GM18520 (cell line): ENCODE results near the gene HDAC6.
A peak's percentile ranks its signal among the peaks of the same experiment; 100 is the strongest.
"Not testable (repeated sequence)": the region's sequence is repeated elsewhere in the genome, so short reads cannot be mapped to it uniquely, and the experiment has no call there.

Experiments
- ATAC-seq: cut with Tn5 transposase; IDR thresholded peaks from one replicate; pipeline ENCODE4 v1.9.1; 2021; ENCODE audit not compliant: unreplicated experiment

HDAC6 gene

DNA sequence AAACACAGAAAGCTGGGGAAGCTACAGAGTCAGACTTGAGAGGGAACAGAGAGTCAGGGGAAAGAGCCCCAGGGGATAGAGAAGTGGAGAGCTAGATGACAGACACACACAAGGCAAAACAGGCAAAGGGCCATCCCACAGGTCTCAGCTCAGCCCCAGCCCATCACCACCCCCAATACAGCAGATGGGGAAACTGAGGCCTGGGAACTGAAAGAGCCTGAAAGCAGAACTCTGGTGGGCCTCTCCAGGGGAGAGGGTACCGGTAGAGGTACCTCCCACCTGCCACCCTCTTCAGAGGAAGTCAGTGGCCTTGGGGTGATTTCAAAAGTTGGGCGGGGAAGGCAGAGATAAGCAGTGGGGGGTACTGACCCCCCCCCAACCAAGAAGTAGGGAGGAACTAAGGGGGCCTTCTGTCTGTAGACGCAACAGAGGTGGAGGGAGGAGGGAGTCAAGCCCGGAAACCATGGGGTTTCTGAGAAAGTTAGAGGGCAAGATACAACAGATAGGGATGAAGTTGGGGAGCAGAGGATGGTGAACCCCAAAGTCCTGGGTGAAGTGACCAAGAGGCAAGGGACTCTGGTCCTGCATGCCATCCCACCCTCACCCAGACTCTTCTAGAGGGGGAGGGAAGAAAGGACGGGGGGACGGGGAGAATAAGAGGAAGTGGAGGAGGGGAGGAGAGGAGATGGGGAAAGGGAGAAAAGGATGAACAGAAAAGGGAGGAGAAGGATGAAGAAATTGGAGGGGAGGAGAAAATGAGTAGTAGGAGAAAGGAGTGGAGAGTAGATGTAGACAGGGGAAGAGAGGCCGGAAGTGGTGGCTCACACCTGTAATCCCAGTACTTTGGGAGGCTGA, 12.3 kb upstream of the HDAC6 start:
- no peak for ATAC-seq

DNA sequence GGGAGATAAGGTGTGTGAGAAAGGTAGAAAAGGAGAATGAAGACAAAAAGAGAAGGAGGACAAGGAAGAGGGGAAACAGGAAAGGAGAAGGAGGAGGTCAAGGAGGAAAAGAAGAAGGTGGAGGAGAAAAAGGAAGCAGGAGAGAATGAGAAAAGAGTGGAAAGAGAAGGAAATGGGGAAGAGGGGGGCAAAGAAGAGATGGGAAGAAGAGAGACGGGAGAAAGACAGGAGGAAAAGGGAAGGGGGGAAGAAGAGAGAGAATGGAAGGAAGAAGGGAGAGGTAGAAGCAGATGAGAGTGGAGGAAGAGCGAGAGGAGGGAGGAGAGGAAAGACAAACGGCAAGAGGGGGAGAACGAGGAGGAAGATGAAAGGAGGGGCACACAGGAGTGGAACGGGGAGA, 11.4 kb upstream of the HDAC6 start:
- no peak for ATAC-seq

- ATAC-seq, result no peak
These were observed 10.6 kb upstream of the HDAC6 start for GRCh38 chrX:48791063-48791820.

DNA sequence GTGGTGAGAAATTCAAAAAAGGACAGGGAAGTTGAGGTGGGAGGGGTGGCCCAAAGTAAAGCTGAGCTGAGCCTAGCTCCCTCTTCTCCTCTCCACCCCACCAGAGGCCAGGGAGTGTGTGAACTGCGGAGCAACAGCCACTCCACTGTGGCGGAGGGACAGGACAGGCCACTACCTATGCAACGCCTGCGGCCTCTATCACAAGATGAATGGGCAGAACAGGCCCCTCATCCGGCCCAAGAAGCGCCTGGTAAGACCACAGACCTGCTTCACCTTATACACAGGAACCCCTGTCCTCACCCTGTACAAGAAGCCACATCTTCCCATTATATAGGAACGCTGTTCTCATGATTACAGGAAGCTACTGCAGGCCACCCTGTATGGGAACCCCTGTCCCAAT, 9.6 kb upstream of the HDAC6 start:
- no peak for ATAC-seq

GRCh38 chrX:48793935-48794334, 7.9 kb upstream of the HDAC6 start:
- ATAC-seq, result no peak

DNA sequence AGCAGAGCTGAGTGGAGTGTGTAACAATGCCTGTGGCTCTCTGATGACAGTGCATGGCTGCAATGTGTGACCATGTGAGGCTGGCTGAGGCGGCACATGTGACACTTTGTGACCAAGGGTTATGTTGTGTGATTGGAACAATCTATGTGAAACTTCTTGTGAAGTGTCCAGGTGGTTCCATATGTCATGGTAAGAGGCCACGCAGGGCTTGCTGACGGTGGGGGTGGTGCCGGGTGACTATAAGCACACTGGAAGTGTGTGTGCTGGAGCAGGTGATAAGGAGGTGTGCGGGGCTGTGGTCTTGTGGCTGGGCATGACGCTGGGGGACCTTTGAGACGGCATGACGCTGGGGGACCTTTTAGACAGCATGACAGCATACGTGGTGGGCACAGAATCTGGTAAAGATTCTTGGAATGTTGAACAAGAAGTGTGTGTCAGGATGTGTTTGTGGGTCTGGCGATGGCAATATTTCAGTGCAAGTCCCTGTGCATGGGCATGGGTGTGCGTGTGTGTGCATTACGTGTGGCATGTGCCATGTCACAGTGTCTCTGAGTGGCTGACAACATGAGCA, 7.4 kb upstream of the HDAC6 start:
- ATAC-seq, result no peak

GRCh38 chrX:48794911-48795515, 6.9 kb upstream of the HDAC6 start:
- ATAC-seq, result no peak

DNA sequence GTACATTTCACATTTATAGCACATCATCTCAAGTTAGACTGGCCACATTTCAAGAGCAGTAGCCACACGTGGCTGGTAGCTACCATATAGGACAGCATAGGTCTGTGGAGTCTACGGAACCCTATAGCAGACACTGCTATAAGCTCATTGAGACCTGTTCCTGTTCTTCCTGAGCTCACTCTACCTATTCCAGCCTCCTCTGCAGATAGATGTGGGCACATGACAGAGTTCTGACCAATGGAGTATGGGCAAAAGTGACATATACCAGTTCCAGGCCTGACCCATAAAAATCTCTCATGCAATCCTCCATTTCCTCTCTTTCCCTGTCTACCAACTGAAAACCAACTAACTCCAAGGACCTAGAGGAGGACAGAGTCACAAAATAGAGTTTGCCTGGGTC, 3.5 kb upstream of the HDAC6 start:
- no peak for ATAC-seq

GRCh38 chrX:48800574-48801279, 1.1 kb upstream of the HDAC6 start:
- no peak for ATAC-seq

DNA sequence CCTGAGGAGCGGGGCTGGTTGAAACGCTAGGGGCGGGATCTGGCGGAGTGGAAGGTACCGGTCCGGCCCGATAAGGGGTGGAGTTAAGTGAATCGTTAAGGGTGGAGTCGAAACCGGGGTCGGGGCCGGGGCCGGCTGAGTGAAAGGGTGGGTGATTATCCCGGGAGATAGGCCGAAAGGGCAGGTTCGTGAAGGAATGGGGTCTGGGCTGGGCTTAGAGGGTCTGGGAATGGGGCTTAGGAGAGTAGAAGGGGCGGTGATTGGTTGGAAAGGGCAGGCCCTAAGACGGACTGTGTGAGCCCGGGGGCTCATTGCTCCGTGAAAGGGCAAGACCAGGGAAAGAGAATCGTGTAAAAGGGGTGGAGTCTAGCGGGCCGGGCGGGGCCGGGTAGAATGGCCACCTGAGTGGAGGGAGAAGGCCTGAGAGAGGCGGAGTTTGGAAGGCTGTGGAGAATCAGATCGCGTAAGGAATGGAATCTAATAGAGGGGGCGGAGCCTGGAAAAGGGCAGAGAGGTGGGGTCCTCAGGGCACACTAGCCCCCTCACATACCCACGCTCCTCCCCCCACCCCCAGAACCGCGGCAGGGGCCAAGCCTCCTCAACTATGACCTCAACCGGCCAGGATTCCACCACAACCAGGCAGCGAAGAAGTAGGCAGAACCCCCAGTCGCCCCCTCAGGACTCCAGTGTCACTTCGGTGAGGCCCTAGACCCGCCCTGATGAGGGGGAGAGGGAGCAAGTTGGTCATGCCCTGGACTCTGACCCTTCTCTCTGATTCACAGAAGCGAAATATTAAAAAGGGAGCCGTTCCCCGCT, 430 bp downstream of the HDAC6 start:
- ATAC-seq, result peak; percentile 31

DNA sequence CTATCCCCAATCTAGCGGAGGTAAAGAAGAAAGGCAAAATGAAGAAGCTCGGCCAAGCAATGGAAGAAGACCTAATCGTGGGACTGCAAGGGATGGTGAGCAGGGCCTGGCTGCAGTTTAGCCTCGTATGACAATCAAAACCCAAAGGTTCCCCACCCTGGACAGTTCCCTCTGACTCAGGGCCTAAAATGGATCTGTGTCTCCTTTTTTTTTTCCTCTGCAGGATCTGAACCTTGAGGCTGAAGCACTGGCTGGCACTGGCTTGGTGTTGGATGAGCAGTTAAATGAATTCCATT, 986 bp downstream of the HDAC6 start:
- ATAC-seq, result no peak

GRCh38 chrX:48806081-48806480, 4.2 kb downstream of the HDAC6 start:
- no peak for ATAC-seq

GRCh38 chrX:48813644-48814043, 11.8 kb downstream of the HDAC6 start:
- no peak for ATAC-seq

GRCh38 chrX:48814722-48815121, 12.9 kb downstream of the HDAC6 start:
- ATAC-seq, result no peak

DNA sequence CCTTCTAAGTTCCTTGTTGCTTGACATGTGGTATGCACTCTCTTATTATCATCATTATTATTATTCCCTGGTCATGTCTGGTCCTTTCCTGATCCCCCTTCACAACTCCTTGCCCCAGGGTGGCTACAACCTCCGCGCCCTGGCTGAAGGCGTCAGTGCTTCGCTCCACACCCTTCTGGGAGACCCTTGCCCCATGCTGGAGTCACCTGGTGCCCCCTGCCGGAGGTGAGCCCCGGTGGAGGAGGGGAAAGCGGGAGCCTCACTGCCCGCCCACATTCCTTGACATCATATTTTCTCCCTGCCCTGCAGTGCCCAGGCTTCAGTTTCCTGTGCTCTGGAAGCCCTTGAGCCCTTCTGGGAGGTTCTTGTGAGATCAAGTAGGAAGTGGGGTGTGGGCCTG, 13.4 kb downstream of the HDAC6 start:
- ATAC-seq, result no peak

DNA sequence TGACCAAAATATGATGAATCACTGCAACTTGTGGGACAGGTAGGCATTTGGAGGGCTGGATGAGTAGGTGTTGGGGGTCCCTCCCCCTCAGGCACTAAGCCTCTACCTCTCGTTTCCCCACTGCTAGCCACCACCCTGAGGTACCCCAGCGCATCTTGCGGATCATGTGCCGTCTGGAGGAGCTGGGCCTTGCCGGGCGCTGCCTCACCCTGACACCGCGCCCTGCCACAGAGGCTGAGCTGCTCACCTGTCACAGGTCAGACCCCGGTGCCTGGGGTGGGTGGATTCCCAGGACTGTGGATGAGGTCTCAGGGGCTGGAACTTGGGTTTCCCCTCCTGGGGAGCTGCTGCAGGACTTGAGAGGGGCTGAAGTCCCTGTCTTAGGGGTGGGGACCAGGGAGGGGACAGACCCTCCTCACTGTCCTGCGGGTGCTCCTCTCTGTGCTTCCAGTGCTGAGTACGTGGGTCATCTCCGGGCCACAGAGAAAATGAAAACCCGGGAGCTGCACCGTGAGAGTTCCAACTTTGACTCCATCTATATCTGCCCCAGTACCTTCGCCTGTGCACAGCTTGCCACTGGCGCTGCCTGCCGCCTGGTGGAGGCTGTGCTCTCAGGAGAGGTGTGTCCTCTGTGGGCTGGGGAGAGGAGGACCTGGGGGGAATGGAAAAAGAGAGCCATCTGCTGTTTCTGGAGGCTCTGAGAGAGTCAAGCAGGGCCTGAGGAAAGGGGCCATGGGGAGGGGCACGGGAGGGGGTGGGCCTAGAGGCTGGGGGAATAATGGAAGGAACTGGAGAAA, 14.3 kb downstream of the HDAC6 start:
- no peak for ATAC-seq

DNA sequence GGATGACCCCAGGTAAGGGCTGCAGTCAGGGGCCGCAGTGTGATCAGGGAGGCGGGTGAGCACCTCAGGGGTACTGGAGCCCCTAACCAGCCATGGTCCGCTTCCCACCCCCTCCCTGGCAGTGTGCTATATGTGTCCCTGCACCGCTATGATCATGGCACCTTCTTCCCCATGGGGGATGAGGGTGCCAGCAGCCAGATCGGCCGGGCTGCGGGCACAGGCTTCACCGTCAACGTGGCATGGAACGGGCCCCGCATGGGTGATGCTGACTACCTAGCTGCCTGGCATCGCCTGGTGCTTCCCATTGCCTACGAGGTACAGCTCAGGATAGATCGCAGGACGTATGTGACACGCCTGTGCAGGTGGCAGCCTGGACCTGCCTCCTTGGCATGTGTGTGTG, 16.2 kb downstream of the HDAC6 start:
- no peak for ATAC-seq

DNA sequence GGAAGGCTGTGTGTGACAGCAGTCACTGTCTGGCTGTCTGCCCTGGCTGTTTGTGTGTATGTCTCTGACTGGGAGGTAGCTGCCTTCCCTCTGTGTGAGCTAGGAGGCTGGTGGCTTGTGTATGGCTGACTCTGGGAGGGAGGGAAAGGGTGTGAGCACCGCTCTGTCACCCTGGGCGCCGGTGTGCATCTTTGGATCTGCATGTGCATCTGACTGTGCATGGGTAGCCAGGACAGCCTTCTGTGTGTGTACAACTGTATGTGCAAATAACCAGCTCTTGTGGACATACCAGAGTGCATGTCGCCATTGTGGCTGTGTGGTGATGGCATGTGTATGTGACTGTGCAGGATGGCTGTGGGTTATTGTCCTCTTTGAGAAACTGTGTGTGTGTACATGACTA, 17.0 kb downstream of the HDAC6 start:
- ATAC-seq, result no peak

DNA sequence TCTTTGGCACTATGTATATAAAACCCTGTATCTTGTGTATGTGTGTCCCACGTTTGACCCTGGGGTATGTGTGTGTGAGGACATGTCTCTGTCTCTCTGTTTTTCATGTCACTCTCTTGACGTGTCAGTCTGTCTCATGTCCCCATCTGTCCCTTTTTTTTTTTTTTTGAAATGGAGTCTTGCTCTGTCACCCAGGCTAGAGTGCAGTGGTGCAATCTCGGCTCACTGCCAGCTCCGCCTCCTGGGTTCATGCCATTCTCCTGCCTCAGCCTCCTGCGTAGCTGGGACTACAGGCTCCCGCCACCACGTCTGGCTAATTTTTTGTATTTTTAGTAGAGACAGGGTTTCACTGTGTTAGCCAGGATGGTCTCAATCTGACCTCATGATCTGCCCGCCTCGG, 17.5 kb downstream of the HDAC6 start:
- ATAC-seq, result not testable (repeated sequence)

- ATAC-seq, result no peak
These were observed 21.2 kb downstream of the HDAC6 start for GRCh38 chrX:48823053-48823452.
